CD14-positive monocyte (primary cell): ENCODE results near the gene PSEN1. TPM values are rescaled to one million over a fixed set of nuclear protein-coding genes. Genes with fewer than 3 reads are reported as not detected.
A peak's percentile ranks its signal among the peaks of the same experiment; 100 is the strongest.

Experiments used
- DNase-seq, 3 donors: peaks; one replicate each; pipeline ENCODE4 v3.0.0-alpha.2; 2011 to 2022
- H2AFZ ChIP-seq: 2 replicates; pipeline ENCODE4 v1.6.0; 2012; ENCODE audit warnings: mild to moderate bottlenecking, low read depth, low read length, inconsistent platforms; ENCODE audit not compliant: insufficient read depth, poor library complexity, severe bottlenecking
- H3K27ac ChIP-seq, 2 donors: 1 replicate in 1 of 2; 2 replicates in 1 of 2; pipeline ENCODE4 v1.5.1; 2012 to 2013; ENCODE audit warnings: low read length in 2 of 2, control low read depth in 1 of 2, inconsistent platforms in 1 of 2, low read depth in 1 of 2, mild to moderate bottlenecking in 1 of 2
- H3K27me3 ChIP-seq, 2 donors: one replicate each; pipeline versions ENCODE4 v1.6.0 to v1.6.1; 2011 to 2013; ENCODE audit warnings: low read length in 2 of 2; ENCODE audit not compliant: control insufficient read depth in 2 of 2, insufficient read depth in 2 of 2
- H3K36me3 ChIP-seq, 2 donors: replicated peaks in 1 of 2; 1 replicate in 1 of 2; 2 replicates in 1 of 2; pipeline versions ENCODE4 v1.5.1 to v1.6.1; 2012 to 2013; ENCODE audit warnings: low read length in 2 of 2, control low read depth in 1 of 2, inconsistent platforms in 1 of 2, mild to moderate bottlenecking in 1 of 2; ENCODE audit not compliant: insufficient read depth in 2 of 2, control insufficient read depth in 1 of 2
- H3K4me1 ChIP-seq, 2 donors: 1 replicate in 1 of 2; 2 replicates in 1 of 2; pipeline versions ENCODE4 v1.5.1 to v1.6.1; 2012 to 2013; ENCODE audit warnings: low read length in 2 of 2, control low read depth in 1 of 2, inconsistent platforms in 1 of 2, mild to moderate bottlenecking in 1 of 2, moderate library complexity in 1 of 2; ENCODE audit not compliant: insufficient read depth in 2 of 2, control insufficient read depth in 1 of 2
- H3K4me2 ChIP-seq: replicated peaks from 2 replicates; pipeline ENCODE3; 2012; ENCODE audit warnings: low read length, moderate library complexity, mild to moderate bottlenecking; ENCODE audit not compliant: poor library complexity, severe bottlenecking; ENCODE audit errors: extremely low read depth
- H3K4me3 ChIP-seq, 3 experiments: fragments of 200-600 bp in 1 of 3; sonication (generic) in 1 of 3; replicated peaks in 1 of 3; 1 replicate in 2 of 3; 2 replicates in 1 of 3; pipeline ENCODE4 v1.5.1; 2011 to 2013; ENCODE audit warnings: low read length in 3 of 3, mild to moderate bottlenecking in 3 of 3, control low read depth in 2 of 3, low read depth in 2 of 3, inconsistent platforms in 1 of 3, moderate library complexity in 1 of 3
- H3K79me2 ChIP-seq: 2 replicates; pipeline ENCODE4 v1.6.0; 2012; ENCODE audit warnings: mild to moderate bottlenecking, control low read depth, inconsistent platforms, low read length, moderate library complexity; ENCODE audit not compliant: insufficient read depth
- H3K9ac ChIP-seq: 2 replicates; pipeline ENCODE4 v1.6.0; 2017; ENCODE audit warnings: low read length, mild to moderate bottlenecking; ENCODE audit not compliant: insufficient read depth, poor library complexity, severe bottlenecking
- H3K9me3 ChIP-seq, 2 donors: replicated peaks in 1 of 2; 1 replicate in 1 of 2; 2 replicates in 1 of 2; pipeline versions ENCODE4 v1.5.1 to v1.6.1; 2012 to 2013; ENCODE audit warnings: low read length in 2 of 2, control low read depth in 1 of 2; ENCODE audit not compliant: control insufficient read depth in 1 of 2, insufficient read depth in 1 of 2
- H4K20me1 ChIP-seq: 2 replicates; pipeline ENCODE4 v1.6.0; 2012; ENCODE audit warnings: mild to moderate bottlenecking, low read length, control low read depth, moderate library complexity; ENCODE audit not compliant: insufficient read depth
- H3K27ac Mint-ChIP-seq, 7 donors: one replicate each; pipeline ENCODE4 v1.8.0; 2020; ENCODE audit warnings: mild to moderate bottlenecking in 7 of 7, mixed read lengths in 7 of 7, moderate library complexity in 6 of 7, inconsistent platforms in 2 of 7
- H3K27me3 Mint-ChIP-seq, 3 donors: one replicate each; pipeline ENCODE4 v1.8.0; 2021 to 2022; ENCODE audit warnings: low read depth in 3 of 3, mild to moderate bottlenecking in 3 of 3, mixed read lengths in 3 of 3, moderate library complexity in 3 of 3, inconsistent platforms in 1 of 3
- H3K36me3 Mint-ChIP-seq, 2 donors: one replicate each; pipeline ENCODE4 v1.8.0; 2020; ENCODE audit warnings: mixed read lengths in 2 of 2, inconsistent platforms in 1 of 2, mild to moderate bottlenecking in 1 of 2
- H3K4me1 Mint-ChIP-seq: one replicate; pipeline ENCODE4 v1.8.0; 2020; ENCODE audit warnings: mild to moderate bottlenecking, mixed read lengths
- H3K4me3 Mint-ChIP-seq, 2 donors: one replicate each; pipeline ENCODE4 v1.8.0; 2020; ENCODE audit warnings: mild to moderate bottlenecking in 2 of 2, mixed read lengths in 2 of 2, moderate library complexity in 1 of 2
- H3K9me3 Mint-ChIP-seq, 7 donors: one replicate each; pipeline ENCODE4 v1.8.0; 2020 to 2022; ENCODE audit warnings: mixed read lengths in 7 of 7, mild to moderate bottlenecking in 6 of 7, moderate library complexity in 6 of 7, inconsistent platforms in 2 of 7
- WGBS: methylation state at CpG from one replicate; pipeline ENCODE4 v1.1.5; 2013; ENCODE audit warnings: missing lambda C conversion rate; ENCODE audit not compliant: insufficient coverage; 5-methylcytosine and 5-hydroxymethylcytosine counted together
- intact Hi-C, 2 donors: fragments of 100-400 bp; cut with micrococcal nuclease; formaldehyde crosslinking; loops; one replicate each; pipeline versions ENCODE4 v1.15.0 to v1.15.1; 2023
- polyA plus RNA-seq, 3 donors: library from polyadenylated mRNA; depleted of rRNA in 1 of 3; unstranded in 2 of 3; stranded (reverse) in 1 of 3; fragments of 300-500 nt in 2 of 3; fragments of >200 nt in 1 of 3; fragmentation: Illumina TruSeq in 2 of 3; gene quantifications; 1 replicate in 2 of 3; 2 replicates in 1 of 3; pipeline ENCODE4 v1.2.3, GENCODE V29; 2012 to 2021
- TF ChIP-seq, protein P1 (sequence below): fragments of 200-600 bp; IDR thresholded peaks from one replicate; pipeline ENCODE4 v1.8.0; 2022; ENCODE audit warnings: antibody characterized with exemption, mild to moderate bottlenecking

The PSEN1 gene
- polyA plus RNA-seq, 3 donors = 42.4 to 130 (median 85.6) TPM

DNA sequence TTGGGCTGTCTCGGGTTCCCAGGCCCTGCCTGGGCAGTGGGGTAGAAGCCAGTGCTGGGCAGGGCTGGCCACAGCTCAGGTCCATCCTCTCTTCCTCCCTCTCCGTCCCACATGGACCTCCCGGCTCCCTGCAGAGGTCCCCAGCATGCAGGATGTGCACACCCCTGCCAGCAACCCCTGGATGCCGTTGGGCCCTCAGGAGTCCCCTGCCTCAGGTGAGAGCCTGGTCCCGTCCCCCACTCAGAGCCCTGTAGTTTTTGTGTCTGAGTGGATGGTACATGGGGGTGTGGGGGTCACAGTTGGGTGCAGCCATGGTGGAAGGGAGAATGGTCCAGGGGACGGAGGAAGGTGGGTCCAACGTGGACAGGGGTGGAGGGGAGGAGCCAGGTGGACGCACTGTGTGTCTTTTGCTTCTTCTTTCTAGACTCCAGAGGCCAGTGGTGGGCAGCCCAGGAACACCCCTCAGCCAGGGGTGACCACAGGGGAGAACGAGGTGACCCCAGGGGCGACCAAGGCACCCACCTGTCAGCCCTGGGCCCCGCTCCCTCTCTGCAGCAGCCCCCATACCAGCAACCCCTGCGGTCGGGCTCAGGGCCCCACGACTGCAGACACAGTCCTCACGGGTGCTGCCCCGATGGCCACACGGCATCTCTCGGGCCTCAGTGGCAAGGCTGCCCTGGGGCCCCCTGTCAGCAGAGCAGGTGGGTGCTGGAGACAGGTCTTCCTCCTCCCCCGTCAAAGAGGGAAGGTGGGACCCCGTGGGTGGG lies 122.7 kb downstream of the PSEN1 start:
- Mint-ChIP-seq H3K4me3 (no peak overlapping the region), H3K27ac (peak overlapping the region in 1 of 7 donors; percentile 25), H3K36me3 (no peaks in the 10 kb centered on the region), H3K9me3 (peaks cover 0 to 2% (median 0%) of the 10 kb centered on the region in 7 donors), H3K27me3 (peaks cover 1 to 2% (median 2%) of the 10 kb centered on the region in 3 donors), H3K4me1 (no peaks in the 10 kb centered on the region)
- WGBS = 98% methylated on average over 18 of the region's 20 CpGs
- H3K27me3 ChIP-seq = no peaks in the 10 kb centered on the region
- no peak overlapping the region for H3K4me3 ChIP-seq
- no peaks in the 10 kb centered on the region for H3K4me1 ChIP-seq
- H3K79me2 ChIP-seq = no peaks in the 10 kb centered on the region
- no peak overlapping the region for H3K4me2 ChIP-seq
- no peaks in the 10 kb centered on the region for H3K36me3 ChIP-seq
- DNase-seq = no peak
- no peak overlapping the region for H2AFZ ChIP-seq
- TF ChIP-seq, protein P1, sequence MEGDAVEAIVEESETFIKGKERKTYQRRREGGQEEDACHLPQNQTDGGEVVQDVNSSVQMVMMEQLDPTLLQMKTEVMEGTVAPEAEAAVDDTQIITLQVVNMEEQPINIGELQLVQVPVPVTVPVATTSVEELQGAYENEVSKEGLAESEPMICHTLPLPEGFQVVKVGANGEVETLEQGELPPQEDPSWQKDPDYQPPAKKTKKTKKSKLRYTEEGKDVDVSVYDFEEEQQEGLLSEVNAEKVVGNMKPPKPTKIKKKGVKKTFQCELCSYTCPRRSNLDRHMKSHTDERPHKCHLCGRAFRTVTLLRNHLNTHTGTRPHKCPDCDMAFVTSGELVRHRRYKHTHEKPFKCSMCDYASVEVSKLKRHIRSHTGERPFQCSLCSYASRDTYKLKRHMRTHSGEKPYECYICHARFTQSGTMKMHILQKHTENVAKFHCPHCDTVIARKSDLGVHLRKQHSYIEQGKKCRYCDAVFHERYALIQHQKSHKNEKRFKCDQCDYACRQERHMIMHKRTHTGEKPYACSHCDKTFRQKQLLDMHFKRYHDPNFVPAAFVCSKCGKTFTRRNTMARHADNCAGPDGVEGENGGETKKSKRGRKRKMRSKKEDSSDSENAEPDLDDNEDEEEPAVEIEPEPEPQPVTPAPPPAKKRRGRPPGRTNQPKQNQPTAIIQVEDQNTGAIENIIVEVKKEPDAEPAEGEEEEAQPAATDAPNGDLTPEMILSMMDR = no peak
- intact Hi-C loops = no loop called here
- no peaks in the 10 kb centered on the region for H3K9me3 ChIP-seq
- H4K20me1 ChIP-seq = no peaks in the 10 kb centered on the region
- no peak overlapping the region for H3K27ac ChIP-seq
- H3K9ac ChIP-seq = no peak overlapping the region

- 93% methylated on average over 8 of the region's 9 CpGs for WGBS
Observed at GRCh38 chr14:73259837-73260236, 123.5 kb downstream of the PSEN1 start.

More at GRCh38 chr14:73259837-73260236, 123.5 kb downstream of the PSEN1 start:
- Mint-ChIP-seq H3K27me3 (peaks cover 1 to 4% (median 2%) of the 10 kb centered on the region in 3 donors), H3K27ac (no peak overlapping the region), H3K4me3 (no peak overlapping the region), H3K9me3 (peaks cover 0 to 2% (median 0%) of the 10 kb centered on the region in 7 donors), H3K4me1 (no peaks in the 10 kb centered on the region), H3K36me3 (no peaks in the 10 kb centered on the region)
- Histone ChIP-seq H3K79me2 (no peaks in the 10 kb centered on the region), H3K36me3 (no peaks in the 10 kb centered on the region), H3K27me3 (no peaks in the 10 kb centered on the region), H3K4me3 (no peak overlapping the region), H3K4me1 (no peaks in the 10 kb centered on the region), H4K20me1 (no peaks in the 10 kb centered on the region), H2AFZ (no peak overlapping the region), H3K9ac (no peak overlapping the region), H3K27ac (no peak overlapping the region), H3K4me2 (no peak overlapping the region), H3K9me3 (no peaks in the 10 kb centered on the region)
- DNase-seq = no peak
- intact Hi-C loops = no loop called here
- TF ChIP-seq, protein P1 = no peak
